ENCODE measurements around the gene MIA2.
"Not testable (repeated sequence)": the region's sequence is repeated elsewhere in the genome, so short reads cannot be mapped to it uniquely, and the experiment has no call there.

Gene MIA2

GRCh38 chr14:39233680-39234326 lies at the start of gene MIA2:
MIA2 (plus strand) TSS chr14:39233915; CDS start chr14:39234115, 200 bp downstream.
- no peak for DNase-seq (ENCODE audit: low spot score)

GRCh38 chr14:39184628-39185255 lies 49.0 kb upstream of the MIA2 start:
- DNase-seq (ENCODE audit: low spot score): no peak

DNA sequence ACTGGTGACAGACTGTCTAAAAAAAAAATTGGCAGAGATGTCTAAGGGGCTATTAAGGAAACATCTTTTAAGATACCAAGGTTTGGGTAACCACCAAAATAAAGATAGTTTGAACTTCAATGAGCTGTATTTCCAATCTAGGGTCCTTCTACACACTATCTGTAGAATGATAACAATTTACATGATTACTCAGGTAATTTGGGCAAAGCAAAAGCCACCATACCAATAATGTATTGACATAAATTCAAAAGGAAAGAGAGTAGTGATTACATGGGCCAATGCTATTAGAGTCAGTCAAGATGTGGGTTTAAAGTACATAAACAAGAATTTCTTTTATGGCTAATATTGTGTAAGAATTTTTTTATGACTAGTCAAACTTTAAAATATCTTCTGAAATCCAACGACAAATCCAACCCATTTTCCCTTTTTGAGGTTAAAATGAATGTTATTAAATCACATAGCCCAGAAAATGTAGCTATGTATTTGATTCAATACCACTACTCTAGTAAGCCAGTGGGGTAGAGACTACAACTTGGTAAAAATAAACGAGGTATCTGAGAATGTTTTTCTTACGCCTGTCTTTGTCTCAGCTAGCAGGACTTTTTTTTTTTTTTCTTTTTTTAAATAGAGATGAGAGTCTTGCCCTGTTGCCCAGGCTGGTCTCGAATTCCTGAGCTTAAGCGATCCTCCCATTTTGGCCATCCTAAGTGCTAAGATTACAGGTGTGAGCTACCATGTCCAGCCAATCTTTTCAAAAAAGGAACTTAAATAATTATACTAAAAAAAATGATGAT lies 48.3 kb upstream of the MIA2 start:
- no peak for DNase-seq (ENCODE audit: low spot score)

GRCh38 chr14:39186941-39187525 lies 46.7 kb upstream of the MIA2 start:
- no peak for DNase-seq (ENCODE audit: low spot score)

- DNase-seq (ENCODE audit: low spot score): no peak
These were observed 29.8 kb upstream of the MIA2 start for GRCh38 chr14:39203659-39204606.

- DNase-seq (ENCODE audit: low spot score): not testable (repeated sequence)
These were observed 26.3 kb upstream of the MIA2 start for GRCh38 chr14:39207430-39207829.

DNA sequence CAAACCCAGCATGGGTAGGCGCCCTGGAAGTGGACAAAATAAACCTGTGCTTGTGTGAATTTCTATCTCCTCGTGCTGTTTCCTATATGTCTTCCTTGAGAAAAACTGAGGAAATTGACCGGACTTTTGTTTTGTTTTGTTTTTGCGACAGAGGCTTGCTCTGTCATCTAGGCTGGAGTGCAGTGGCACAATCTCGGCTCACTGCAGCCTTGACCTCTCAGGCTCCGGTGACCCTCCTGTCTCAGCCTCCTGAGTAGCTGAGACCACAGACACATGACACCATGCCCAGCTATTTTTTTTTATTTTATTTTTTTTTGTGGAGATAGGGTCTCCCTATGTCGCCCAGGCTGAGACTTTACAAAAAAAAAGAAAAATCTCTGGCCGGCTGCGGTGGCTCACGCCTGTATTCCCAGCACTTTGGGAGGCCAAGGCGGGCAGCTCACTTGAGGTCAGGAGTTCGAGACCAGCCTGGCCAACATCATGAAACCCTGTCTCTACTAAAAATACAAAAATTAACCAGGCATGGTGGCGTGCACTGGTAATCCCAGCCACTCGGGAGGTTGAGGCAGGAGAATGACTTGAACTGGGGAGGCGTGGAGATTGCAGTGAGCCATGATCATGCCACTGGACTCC lies 22.5 kb upstream of the MIA2 start:
- DNase-seq (ENCODE audit: low spot score): no peak

DNA sequence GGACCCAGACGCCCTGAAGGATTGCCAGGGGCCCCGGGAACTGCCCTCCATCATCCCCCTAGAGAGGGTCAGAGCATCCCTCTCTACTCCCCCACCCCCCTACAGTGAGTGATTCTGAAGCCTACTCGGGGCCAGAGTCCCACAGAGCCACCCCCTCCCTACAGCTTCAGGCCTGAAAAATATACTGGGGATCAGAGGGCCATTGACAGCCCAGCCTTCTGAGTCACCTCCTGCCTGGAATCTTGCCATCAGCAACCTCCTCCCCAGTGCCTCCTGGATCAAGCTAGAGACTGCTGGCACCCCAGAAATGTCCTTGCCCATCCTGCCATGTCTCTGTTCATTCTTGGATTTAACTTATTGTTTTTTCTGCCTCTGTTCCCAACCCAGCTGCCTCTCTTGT lies 21.7 kb upstream of the MIA2 start:
- DNase-seq (ENCODE audit: low spot score): no peak

DNA sequence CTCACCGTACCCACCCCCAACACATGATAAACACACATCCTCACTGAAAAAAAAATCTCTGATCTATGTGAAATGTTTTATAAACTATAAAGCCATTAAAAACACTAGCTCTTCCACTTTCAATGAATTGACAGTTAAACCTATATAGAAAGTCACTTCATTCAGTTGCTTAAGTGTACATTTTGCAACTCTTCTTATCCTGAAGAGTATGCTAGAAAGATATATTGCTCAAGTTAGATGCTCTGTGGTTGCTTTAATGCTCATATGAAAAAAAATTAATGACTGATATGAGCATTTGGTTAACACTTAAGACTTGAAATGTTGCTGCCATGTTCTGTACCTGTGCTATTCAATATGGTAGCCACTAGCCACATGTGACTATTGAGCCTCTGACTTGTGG lies 21.0 kb upstream of the MIA2 start:
- DNase-seq (ENCODE audit: low spot score): no peak

GRCh38 chr14:39217214-39217879 lies 16.4 kb upstream of the MIA2 start:
- DNase-seq (ENCODE audit: low spot score): no peak

DNA sequence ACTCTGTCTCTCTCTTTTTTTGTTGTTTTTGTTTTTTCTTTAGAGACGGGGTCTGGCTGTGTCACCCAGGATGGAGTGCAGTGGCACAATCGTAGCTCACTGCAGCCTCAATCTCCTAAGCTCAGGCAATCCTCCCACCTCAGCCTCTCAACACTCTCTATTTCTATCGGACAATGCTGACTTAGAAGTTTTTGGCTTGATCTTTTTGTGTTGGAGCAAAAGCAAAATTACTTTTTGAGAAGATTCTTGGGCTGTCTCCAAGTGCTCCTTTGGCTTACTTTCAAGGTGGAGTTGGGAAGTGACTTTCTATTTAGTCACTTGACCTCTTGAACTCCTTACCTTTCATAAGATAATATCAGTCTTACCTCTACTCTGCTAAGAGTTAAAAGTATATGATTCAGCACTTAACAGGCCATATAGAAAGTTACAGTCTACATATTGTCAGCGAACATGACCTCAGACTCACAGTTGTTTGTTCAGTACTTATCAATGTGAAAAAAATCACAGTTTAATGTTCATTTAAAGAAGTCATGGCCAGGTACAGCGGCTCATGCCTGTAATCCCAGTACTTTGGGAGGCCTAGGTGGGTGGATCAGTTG lies 15.4 kb upstream of the MIA2 start:
- no peak for DNase-seq (ENCODE audit: low spot score)

GRCh38 chr14:39219075-39219499 lies 14.6 kb upstream of the MIA2 start:
- no peak for DNase-seq (ENCODE audit: low spot score)

DNA sequence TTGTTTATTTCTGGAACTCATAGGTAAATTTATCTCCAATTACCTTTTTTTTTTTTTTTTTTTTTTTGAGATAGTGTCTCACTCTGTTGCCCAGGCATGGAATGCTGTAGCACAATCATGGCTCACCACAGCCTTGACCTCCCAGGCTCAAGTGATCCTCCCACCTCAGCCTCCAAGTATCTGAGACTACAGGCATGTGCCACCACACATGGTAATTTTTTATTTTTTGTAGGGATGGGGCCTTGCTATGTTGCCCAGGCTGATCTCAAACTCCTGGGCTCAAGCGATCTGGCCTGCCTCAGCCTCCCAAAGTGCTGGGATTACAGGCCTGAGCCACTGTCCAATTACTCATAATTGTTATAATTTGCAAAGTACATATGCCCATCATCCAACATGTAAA lies 13.2 kb upstream of the MIA2 start:
- not testable (repeated sequence) for DNase-seq (ENCODE audit: low spot score)

DNA sequence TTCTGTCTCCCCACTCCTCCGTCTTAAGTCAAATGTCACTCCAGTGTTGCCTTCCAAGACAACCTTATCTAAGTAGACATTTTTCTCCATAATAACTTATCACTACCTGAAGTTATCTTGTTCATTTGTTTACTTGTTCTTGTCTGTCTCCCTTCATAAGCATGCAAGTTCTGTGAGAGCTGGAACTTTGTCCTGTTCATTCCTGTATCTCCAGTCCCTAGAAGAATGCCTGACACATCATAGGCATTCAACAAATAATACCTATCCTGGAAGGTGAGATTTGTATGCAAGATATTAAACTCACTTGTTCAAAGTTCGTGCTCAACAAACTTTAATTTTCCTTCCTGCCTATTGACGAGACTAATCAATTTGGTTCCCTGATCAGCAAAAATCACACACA lies 5.7 kb upstream of the MIA2 start:
- no peak for DNase-seq (ENCODE audit: low spot score)

DNA sequence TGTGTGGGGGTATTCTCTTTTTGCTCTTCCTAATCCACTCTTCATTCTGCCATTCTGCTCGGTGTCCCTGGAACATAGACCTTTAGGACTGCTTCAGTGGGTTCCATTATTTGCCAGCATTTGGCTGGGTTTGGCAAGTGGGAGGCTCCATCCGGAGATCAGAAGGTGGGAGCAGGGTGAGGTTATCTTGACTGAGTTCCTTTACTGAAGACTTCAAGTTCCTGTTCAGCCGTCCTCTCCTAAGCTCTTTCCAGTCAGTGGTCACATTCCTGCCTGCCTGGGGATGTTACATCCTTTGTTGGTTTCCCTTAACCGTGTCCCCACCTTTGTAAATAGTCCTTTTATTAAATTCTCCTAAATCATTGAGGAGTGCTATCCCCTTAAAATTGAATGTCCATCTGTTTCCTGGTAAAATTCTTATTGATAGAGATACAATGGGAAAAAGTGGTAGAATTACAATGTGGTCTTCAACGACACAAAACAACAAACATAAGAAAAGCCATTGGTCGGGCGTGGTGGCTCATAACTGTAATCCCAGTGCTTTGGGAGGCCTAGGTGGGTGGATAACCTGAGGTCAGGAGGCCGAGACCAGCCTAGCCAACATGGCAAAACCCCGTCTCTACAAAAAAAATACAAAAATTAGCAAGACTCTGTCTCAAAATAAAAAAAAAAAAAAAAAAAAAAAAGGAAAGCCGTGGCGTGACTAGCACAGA lies 5.0 kb upstream of the MIA2 start:
- DNase-seq (ENCODE audit: low spot score): no peak

DNA sequence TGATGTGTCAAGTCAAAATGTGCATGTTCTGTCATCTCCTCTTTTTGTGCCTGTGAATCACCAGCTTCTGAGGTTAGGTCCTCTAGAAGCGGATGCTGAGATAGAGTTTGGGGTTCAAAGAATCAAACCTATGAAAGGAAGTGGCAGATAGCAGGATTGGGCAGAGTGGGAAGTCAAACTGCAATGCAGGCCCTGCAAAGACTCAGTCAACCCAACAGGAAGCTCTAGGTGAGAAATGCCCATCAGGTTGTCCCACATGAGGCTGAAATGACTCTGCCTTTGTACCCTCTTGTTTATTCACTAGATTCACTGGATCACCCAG lies 4.5 kb upstream of the MIA2 start:
- DNase-seq (ENCODE audit: low spot score): no peak

- no peak for DNase-seq (ENCODE audit: low spot score)
These were observed 4.1 kb upstream of the MIA2 start for GRCh38 chr14:39229601-39230110.

- DNase-seq (ENCODE audit: low spot score): no peak
These were observed 3.2 kb upstream of the MIA2 start for GRCh38 chr14:39230416-39231035.
